Measurements from ENCODE around the gene CDHR2.

Gene CDHR2

DNA sequence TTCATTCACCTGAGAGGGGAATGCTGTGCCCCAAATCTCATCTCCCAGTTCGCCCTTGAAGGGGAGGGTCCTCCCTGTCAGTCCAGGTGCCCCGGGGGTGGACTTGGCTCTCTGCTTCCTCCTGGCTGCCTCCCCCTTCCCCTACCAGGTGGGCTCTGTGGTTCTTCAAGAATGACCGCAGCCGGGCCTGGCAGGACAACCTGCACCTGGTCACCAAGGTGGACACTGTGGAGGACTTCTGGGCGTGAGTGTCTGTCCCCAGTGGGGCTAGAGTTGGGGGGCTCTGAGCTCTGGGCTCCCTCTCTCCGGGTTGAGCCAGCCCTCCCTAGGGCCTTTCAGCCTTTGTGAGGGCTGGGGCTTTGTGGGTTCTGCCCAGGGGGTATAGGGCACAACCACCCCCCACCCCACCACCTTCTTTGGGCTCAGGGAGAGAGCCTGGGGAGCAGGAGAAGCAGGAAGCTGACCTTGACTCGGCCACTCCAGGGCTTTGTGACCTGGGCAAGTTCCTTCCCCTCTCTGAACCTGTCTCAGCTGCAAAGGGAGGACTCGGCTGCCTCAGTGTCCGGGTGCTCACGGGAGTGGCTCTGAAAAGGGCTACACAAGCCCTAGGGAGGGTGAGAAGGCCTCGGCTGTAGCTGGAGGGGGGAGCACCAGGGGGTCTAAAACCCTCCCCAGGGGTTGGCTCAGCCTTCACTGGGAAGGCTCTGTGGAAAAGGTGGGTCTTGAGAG is 94.5 kb downstream of the CDHR2 start:
- Histone ChIP-seq H3K9me3 (ENCODE audit: control insufficient read depth, insufficient read depth, low read depth, low read length) (no peaks in the 10 kb centered on the region), H3K4me1 (ENCODE audit: control insufficient read depth, insufficient read depth, low read length) (peaks cover 41% of the 10 kb centered on the region), H3K4me3 (ENCODE audit: low read depth, low read length) (no peak overlapping the region), H3K27ac (ENCODE audit: low read depth, low read length) (no peak overlapping the region), H3K36me3 (ENCODE audit: control insufficient read depth, insufficient read depth, low read length) (no peaks in the 10 kb centered on the region), H3K27me3 (ENCODE audit: control insufficient read depth, insufficient read depth, low read length) (no peaks in the 10 kb centered on the region), H3K9ac (ENCODE audit: low read length) (no peak overlapping the region)

- Histone ChIP-seq H3K27me3 (ENCODE audit: control insufficient read depth, insufficient read depth, low read length) (no peaks in the 10 kb centered on the region), H3K4me1 (ENCODE audit: control insufficient read depth, insufficient read depth, low read length) (peaks cover 41% of the 10 kb centered on the region), H3K9ac (ENCODE audit: low read length) (no peak overlapping the region), H3K36me3 (ENCODE audit: control insufficient read depth, insufficient read depth, low read length) (no peaks in the 10 kb centered on the region), H3K9me3 (ENCODE audit: control insufficient read depth, insufficient read depth, low read depth, low read length) (no peaks in the 10 kb centered on the region), H3K27ac (ENCODE audit: low read depth, low read length) (no peak overlapping the region), H3K4me3 (ENCODE audit: low read depth, low read length) (no peak overlapping the region)
Measured at GRCh38 chr5:176644294-176644693, 95.2 kb downstream of the CDHR2 start.

GRCh38 chr5:176644878-176645670 is 95.9 kb downstream of the CDHR2 start:
- Histone ChIP-seq H3K27ac (ENCODE audit: low read depth, low read length) (no peak overlapping the region), H3K36me3 (ENCODE audit: control insufficient read depth, insufficient read depth, low read length) (no peaks in the 10 kb centered on the region), H3K4me3 (ENCODE audit: low read depth, low read length) (no peak overlapping the region), H3K4me1 (ENCODE audit: control insufficient read depth, insufficient read depth, low read length) (peaks cover 44% of the 10 kb centered on the region), H3K9me3 (ENCODE audit: control insufficient read depth, insufficient read depth, low read depth, low read length) (no peaks in the 10 kb centered on the region), H3K27me3 (ENCODE audit: control insufficient read depth, insufficient read depth, low read length) (no peaks in the 10 kb centered on the region), H3K9ac (ENCODE audit: low read length) (no peak overlapping the region)

Data from HUES6 (cell line).